Motor neuron (in vitro differentiated cells): ENCODE data around the gene S100A13. TPM values are rescaled to one million over a fixed set of nuclear protein-coding genes. Genes with fewer than 3 reads are reported as not detected.

ENCODE experiments used
- ATAC-seq, 8 experiments: fragments of 200-7000 bp; cut with Tn5 transposase; replicated peaks in 6 of 8; 2 replicates each; pipeline ENCODE4 v1.8.0; 2021; ENCODE audit warnings: mild to moderate bottlenecking in 8 of 8, moderate library complexity in 8 of 8
- H3K27ac ChIP-seq, 2 donors: fragments of 250-450 bp; sonication (Bioruptor Pico); 2 replicates each; pipeline ENCODE4 v1.9.0; 2021; ENCODE audit warnings: antibody characterized with exemption in 2 of 2, mild to moderate bottlenecking in 2 of 2, moderate library complexity in 1 of 2
- H3K4me1 ChIP-seq, 2 donors: fragments of 250-450 bp; sonication (Bioruptor Pico); replicated peaks in 1 of 2; 2 replicates each; pipeline ENCODE4 v1.6.1; 2021; ENCODE audit warnings: antibody characterized with exemption in 2 of 2, mild to moderate bottlenecking in 2 of 2, moderate library complexity in 1 of 2
- H3K4me3 ChIP-seq, 5 donors: fragments of 250-450 bp; sonication (Bioruptor Pico); 2 replicates each; pipeline ENCODE4 v1.9.0; 2021; ENCODE audit warnings: antibody characterized with exemption in 5 of 5, mild to moderate bottlenecking in 5 of 5, moderate library complexity in 4 of 5
- WGBS, 10 experiments: fragments of 450-650 bp; shearing (Covaris generic); methylation state at CpG; one replicate each; pipeline ENCODE4 v1.0.0; 2022; 5-methylcytosine and 5-hydroxymethylcytosine counted together
- in situ Hi-C, 9 experiments: fragments of 400-800 bp; cut with MboI; loops; one replicate each; pipeline ENCODE4 v1.15.0; 2021; ENCODE audit warnings: low sequenced_read_pairs in 9 of 9, low pct_unique_long_range_greater_than_20kb in 2 of 9; ENCODE audit not compliant: unreplicated experiment in 9 of 9
- total RNA-seq, 8 experiments: library from RNA; unstranded; fragments of 300-600 nt; gene quantifications; 2 replicates each; pipeline versions ENCODE4 v1.2.3 to v1.2.4, GENCODE V29; 2022

The S100A13 gene
- total RNA-seq, 8 experiments from 2014 or later: 44.1 to 224 (median 59.6) TPM

DNA sequence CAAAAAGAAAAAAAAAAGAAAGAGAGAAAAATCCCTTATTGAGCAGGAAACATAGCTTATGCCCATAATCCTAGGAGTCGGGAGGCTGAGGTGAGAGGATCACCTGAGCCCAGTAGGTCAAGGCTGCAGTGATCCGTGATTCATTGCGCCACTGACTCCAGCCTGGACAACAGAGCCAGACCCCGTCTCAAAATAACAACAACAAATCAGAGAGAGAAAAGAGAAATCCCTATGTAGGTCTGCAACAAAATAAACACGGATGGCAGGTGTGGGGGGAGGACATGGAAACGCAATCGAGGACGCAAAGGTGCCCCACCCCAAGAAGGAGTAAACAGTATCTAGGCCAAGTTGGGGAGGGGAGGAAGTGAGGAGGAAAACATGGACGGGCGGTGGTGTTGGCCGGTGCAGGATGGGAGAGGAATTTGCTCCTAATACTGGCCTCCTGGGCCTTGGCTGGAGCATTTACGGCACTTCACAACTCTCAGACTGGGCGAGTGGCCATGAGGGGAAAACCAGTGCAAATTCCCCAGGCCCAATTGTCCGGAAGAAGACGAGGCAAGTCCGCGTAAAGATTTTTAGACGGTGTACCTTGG lies 6.0 kb upstream of the S100A13 start:
- peak overlapping the region in 3 of 5 donors; percentile 99 to 100 (median 100) for H3K4me3 ChIP-seq
- peaks cover 12 to 15% of the 10 kb centered on the region in 2 donors for H3K4me1 ChIP-seq
- WGBS, 10 experiments: 54 to 100% (median 79%) methylated on average over 3 to 18 of the region's 18 CpGs
- in situ Hi-C loops: loop anchor here in 3 of 9 experiments (25.0 kb wide), 1 partner anchor 121 kb away; no protein-coding TSS in a partner anchor
- ATAC-seq: peak in 2 of 8 experiments; percentile 0 to 15
- no peak overlapping the region for H3K27ac ChIP-seq

DNA sequence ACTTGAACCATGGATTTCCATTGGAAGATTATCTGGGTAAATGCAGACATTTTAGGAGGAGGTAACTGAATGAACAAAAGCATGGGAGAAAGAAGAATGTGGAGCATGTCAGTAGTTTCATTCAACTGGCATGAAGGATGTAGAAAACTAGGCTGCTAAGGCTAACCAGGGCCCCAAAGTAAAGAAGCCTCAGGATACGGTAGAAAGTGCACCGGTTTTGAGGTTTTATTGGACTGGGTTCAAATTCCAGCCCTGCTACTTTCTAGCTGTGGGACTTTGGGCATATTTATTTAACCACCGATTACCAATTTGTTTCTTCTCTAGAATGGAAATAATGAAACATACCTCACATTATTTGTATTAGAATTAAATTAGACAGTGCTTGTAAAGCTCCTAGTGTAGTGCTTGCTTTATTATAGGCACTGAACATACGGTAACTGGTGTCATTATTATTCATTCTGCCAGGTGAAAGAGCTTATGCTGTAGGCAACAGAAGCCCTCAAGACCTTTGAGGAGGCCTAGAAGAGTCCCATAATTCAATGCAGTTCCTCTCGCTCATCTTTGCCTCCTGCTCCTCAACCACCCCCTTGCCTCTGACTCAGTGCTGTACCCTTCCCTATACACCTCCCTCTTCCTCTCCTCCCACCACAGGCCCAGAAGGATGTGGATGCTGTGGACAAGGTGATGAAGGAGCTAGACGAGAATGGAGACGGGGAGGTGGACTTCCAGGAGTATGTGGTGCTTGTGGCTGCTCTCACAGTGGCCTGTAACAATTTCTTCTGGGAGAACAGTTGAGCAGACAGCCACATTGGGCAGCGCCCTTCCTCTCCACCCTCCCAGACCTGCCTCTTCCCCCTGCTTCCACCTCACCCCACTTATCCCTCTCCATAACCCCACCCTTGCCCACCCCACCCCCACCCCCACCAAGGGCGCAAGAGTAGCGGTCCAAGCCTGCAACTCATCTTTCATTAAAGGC lies 4.0 kb upstream of the S100A13 start:
- in situ Hi-C loops: loop anchor here in 3 of 9 experiments (25.0 kb wide), 1 partner anchor 119 kb away; no protein-coding TSS in a partner anchor
- no peak for ATAC-seq
- H3K4me3 ChIP-seq: no peak overlapping the region
- WGBS, 10 experiments: 40 to 88% (median 80%) methylated on average over 1 to 7 of the region's 10 CpGs
- peaks cover 28 to 33% of the 10 kb centered on the region in 2 donors for H3K4me1 ChIP-seq
- H3K27ac ChIP-seq: no peak overlapping the region

GRCh38 chr1:153630384-153630783 lies 3.1 kb upstream of the S100A13 start:
- ATAC-seq: no peak
- WGBS, 10 experiments: 72 to 100% (median 83%) methylated on average over 1 to 6 of the region's 7 CpGs; no CpG with 5 or more reads in 4 of the 10 experiments
- Histone ChIP-seq H3K4me3 (no peak overlapping the region), H3K27ac (no peak overlapping the region), H3K4me1 (peaks cover 24 to 31% of the 10 kb centered on the region in 2 donors)
- in situ Hi-C loops: loop anchor here in 3 of 9 experiments (25.0 kb wide), 1 partner anchor 118 kb away; no protein-coding TSS in a partner anchor

DNA sequence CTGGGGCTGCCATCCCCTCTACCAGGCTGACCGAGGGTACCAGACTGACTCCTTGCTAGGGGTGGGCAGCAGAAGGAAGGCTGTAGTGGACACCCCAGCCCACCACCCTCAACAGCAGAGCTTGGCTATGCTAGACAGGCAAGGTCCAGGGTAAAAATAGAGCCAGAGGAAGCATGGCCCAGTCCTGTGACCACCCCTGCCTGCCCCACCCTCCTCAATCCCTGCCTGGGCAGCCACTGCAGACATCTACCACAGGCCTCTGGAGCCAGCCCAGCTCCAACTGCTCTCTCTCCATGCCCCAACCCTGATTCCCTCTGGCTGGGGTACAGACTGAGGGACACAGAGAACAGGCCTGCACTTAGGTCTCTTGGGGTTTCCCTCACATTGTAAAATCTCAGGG lies 2.7 kb upstream of the S100A13 start:
- WGBS, 10 experiments: 83 to 100% methylated on average over 1 of the region's 1 CpG; no CpG with 5 or more reads in 8 of the 10 experiments
- Histone ChIP-seq H3K4me3 (no peak overlapping the region), H3K4me1 (peaks cover 20 to 27% of the 10 kb centered on the region in 2 donors), H3K27ac (no peak overlapping the region)
- peak in 1 of 8 experiments; percentile 0 for ATAC-seq
- in situ Hi-C loops: loop anchor here in 3 of 9 experiments (25.0 kb wide), 1 partner anchor 118 kb away; no protein-coding TSS in a partner anchor

- Histone ChIP-seq H3K27ac (no peak overlapping the region), H3K4me1 (peaks cover 19 to 26% of the 10 kb centered on the region in 2 donors), H3K4me3 (no peak overlapping the region)
- in situ Hi-C loops: loop anchor here in 3 of 9 experiments (25.0 kb wide), 1 partner anchor 117 kb away; no protein-coding TSS in a partner anchor
- ATAC-seq: no peak
- WGBS, 10 experiments: 71 to 100% (median 100%) methylated on average over 1 to 2 of the region's 5 CpGs; no CpG with 5 or more reads in 7 of the 10 experiments
These were observed 2.0 kb upstream of the S100A13 start for GRCh38 chr1:153629343-153629665.

- H3K4me3 ChIP-seq: no peak overlapping the region
- H3K27ac ChIP-seq: no peak overlapping the region
- ATAC-seq: no peak
- peaks cover 19 to 26% of the 10 kb centered on the region in 2 donors for H3K4me1 ChIP-seq
- WGBS, 10 experiments: 100% methylated on average over 2 of the region's 6 CpGs; no CpG with 5 or more reads in 9 of the 10 experiments
- in situ Hi-C loops: loop anchor here in 3 of 9 experiments (25.0 kb wide), 1 partner anchor 116 kb away; no protein-coding TSS in a partner anchor
These were observed 1.5 kb upstream of the S100A13 start for GRCh38 chr1:153628638-153629342.

GRCh38 chr1:153627715-153628626 lies 666 bp upstream of the S100A13 start, which contains the start of gene S100A1:
Gene S100A1, plus strand, starts transcription at chr1:153628434. Its CDS starts 2,088 bp downstream, at chr1:153630522.
- in situ Hi-C loops: loop anchor here in 3 of 9 experiments (25.0 kb wide), 1 partner anchor 116 kb away; no protein-coding TSS in a partner anchor
- Histone ChIP-seq H3K4me3 (peak within 1 kb of the TSS; percentile 11 to 31 (median 29)), H3K27ac (peak within 1 kb of the TSS; percentile 27 to 74), H3K4me1 (peaks cover 19 to 26% of the 10 kb centered on the region in 2 donors)
- ATAC-seq: peak in 1 of 8 experiments; percentile 11
- 8 to 100% (median 54%) methylated on average over 1 to 4 of the region's 10 CpGs; no CpG with 5 or more reads in 5 of the 10 experiments for WGBS, 10 experiments

- Histone ChIP-seq H3K4me1 (peaks cover 21 to 26% of the 10 kb centered on the region in 2 donors), H3K4me3 (peak overlapping the region in 4 of 5 donors; percentile 11 to 31 (median 30)), H3K27ac (peak overlapping the region in 1 of 2 donors; percentile 74)
- in situ Hi-C loops: loop anchor here in 3 of 9 experiments (25.0 kb wide), 1 partner anchor 114 kb away; no protein-coding TSS in a partner anchor
- 64 to 80% (median 78%) methylated on average over 1 to 3 of the region's 3 CpGs; no CpG with 5 or more reads in 7 of the 10 experiments for WGBS, 10 experiments
- no peak for ATAC-seq
These were observed 815 bp downstream of the S100A13 start for GRCh38 chr1:153626477-153626903.

DNA sequence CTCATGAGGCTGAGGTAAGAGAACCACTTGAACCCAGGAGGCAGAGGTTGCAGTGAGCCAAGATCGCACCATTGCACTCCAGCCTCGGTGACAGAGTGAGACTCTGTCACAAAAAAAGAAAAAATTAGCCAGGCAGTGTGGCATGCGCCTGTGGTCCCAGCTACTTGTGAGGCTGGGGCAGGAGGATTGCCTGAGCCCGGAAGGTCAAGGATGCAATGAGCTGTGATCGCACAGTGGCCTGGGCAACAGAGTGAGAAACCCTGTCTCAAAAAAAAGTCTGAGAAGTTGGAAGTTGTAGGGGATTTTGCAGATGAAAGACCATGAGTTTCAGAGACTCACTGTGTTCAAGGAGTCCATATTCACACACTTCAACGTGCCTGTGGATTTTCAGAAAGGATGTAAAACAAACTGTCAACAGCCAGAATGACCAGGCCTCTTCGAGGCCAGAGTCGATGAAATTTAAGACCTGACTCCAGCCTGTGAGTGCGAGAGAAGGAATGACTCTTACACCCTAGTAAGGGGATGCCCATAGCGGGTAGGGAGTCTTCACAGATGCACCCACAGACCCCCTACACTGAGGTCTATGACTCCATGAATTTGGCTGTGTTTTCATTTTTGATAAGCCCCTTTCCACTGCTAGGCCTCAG lies 2.2 kb downstream of the S100A13 start:
- ATAC-seq: no peak
- no peak overlapping the region for H3K27ac ChIP-seq
- no peak overlapping the region for H3K4me3 ChIP-seq
- H3K4me1 ChIP-seq: peaks cover 23 to 24% of the 10 kb centered on the region in 2 donors
- WGBS, 10 experiments: 40 to 95% (median 90%) methylated on average over 1 to 9 of the region's 10 CpGs; no CpG with 5 or more reads in 2 of the 10 experiments
- in situ Hi-C loops: loop anchor here in 3 of 9 experiments (25.0 kb wide), 1 partner anchor 113 kb away; no protein-coding TSS in a partner anchor

GRCh38 chr1:153623101-153623500 lies 4.2 kb downstream of the S100A13 start:
- ATAC-seq: no peak
- 23 to 100% (median 56%) methylated on average over 1 to 7 of the region's 7 CpGs; no CpG with 5 or more reads in 1 of the 10 experiments for WGBS, 10 experiments
- H3K27ac ChIP-seq: no peak overlapping the region
- H3K4me3 ChIP-seq: no peak overlapping the region
- in situ Hi-C loops: no loop called here
- peaks cover 22 to 24% of the 10 kb centered on the region in 2 donors for H3K4me1 ChIP-seq

DNA sequence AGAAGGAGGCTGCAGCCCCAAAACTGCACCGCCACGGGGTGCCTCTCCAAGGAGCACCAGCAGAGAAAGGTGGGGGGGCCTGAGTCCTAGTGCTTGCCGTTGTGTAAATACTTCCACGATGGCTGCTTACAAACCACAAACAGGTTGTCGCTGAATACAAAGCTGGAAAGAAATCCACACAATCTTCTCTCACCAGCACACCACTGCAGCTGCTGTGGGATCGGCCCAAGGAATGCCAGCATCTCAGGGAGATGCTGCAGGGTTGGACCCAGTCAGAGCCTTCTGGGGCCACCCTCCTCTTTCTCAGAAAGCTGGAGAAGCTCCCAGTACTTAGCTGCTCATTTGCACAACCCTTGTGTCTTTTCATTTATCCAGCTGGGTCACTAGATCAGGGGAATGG lies 8.1 kb downstream of the S100A13 start:
- Histone ChIP-seq H3K4me1 (peaks cover 5% of the 10 kb centered on the region in 2 donors), H3K27ac (no peak overlapping the region), H3K4me3 (no peak overlapping the region)
- 70 to 100% (median 96%) methylated on average over 1 to 5 of the region's 6 CpGs; no CpG with 5 or more reads in 3 of the 10 experiments for WGBS, 10 experiments
- in situ Hi-C loops: no loop called here
- ATAC-seq: no peak
